Stimulated activated CD4-positive, alpha-beta T cell treated with anti-CD3 and anti-CD28 coated beads, Interleukin-15, amount 100 ng/mL, for 48 hours (primary cell): ENCODE results near the gene SH3RF1.
"Not testable (repeated sequence)": the region's sequence is repeated elsewhere in the genome, so short reads cannot be mapped to it uniquely, and the experiment has no call there.

Source experiments
- DNase-seq, 2 donors: peaks; one replicate each; pipeline ENCODE4 v3.0.0-alpha.2; 2020; ENCODE audit warnings: low read depth in 2 of 2

Gene SH3RF1

GRCh38 chr4:169270810-169271691, at the start of gene SH3RF1:
Gene SH3RF1, minus strand, starts transcription at chr4:169270956. Its CDS starts 1,744 bp downstream, at chr4:169269212.
- no peak for DNase-seq

- no peak for DNase-seq
Observed at GRCh38 chr4:169315530-169316343, 45.0 kb upstream of the SH3RF1 start.

- DNase-seq, result no peak
Observed at GRCh38 chr4:169314906-169315305, 44.1 kb upstream of the SH3RF1 start.

GRCh38 chr4:169313732-169314131, 43.0 kb upstream of the SH3RF1 start:
- DNase-seq, result no peak

GRCh38 chr4:169312690-169313422, 42.1 kb upstream of the SH3RF1 start:
- no peak for DNase-seq

GRCh38 chr4:169311643-169312365, 41.0 kb upstream of the SH3RF1 start:
- no peak for DNase-seq

- no peak for DNase-seq
Observed at GRCh38 chr4:169309326-169309967, 38.7 kb upstream of the SH3RF1 start.

GRCh38 chr4:169307576-169307975, 36.8 kb upstream of the SH3RF1 start:
- DNase-seq, result no peak

- no peak for DNase-seq
Observed at GRCh38 chr4:169305651-169306050, 34.9 kb upstream of the SH3RF1 start.

- DNase-seq, result no peak
Observed at GRCh38 chr4:169305173-169305572, 34.4 kb upstream of the SH3RF1 start.

GRCh38 chr4:169295822-169296221, 25.1 kb upstream of the SH3RF1 start:
- no peak for DNase-seq

GRCh38 chr4:169293343-169294176, 22.8 kb upstream of the SH3RF1 start:
- DNase-seq, result no peak

GRCh38 chr4:169287983-169288382, 17.2 kb upstream of the SH3RF1 start:
- not testable (repeated sequence) for DNase-seq

- DNase-seq, result no peak
Observed at GRCh38 chr4:169286562-169287301, 16.0 kb upstream of the SH3RF1 start.

GRCh38 chr4:169283114-169283509, 12.4 kb upstream of the SH3RF1 start:
- DNase-seq, result no peak

GRCh38 chr4:169282429-169283113, 11.8 kb upstream of the SH3RF1 start:
- DNase-seq, result no peak

- no peak for DNase-seq
Observed at GRCh38 chr4:169279108-169279507, 8.4 kb upstream of the SH3RF1 start.

- DNase-seq, result no peak
Observed at GRCh38 chr4:169278624-169279023, 7.9 kb upstream of the SH3RF1 start.

- DNase-seq, result not testable (repeated sequence)
Observed at GRCh38 chr4:169277838-169278237, 7.1 kb upstream of the SH3RF1 start.
